ENCODE data around the gene XPNPEP3.

DNA sequence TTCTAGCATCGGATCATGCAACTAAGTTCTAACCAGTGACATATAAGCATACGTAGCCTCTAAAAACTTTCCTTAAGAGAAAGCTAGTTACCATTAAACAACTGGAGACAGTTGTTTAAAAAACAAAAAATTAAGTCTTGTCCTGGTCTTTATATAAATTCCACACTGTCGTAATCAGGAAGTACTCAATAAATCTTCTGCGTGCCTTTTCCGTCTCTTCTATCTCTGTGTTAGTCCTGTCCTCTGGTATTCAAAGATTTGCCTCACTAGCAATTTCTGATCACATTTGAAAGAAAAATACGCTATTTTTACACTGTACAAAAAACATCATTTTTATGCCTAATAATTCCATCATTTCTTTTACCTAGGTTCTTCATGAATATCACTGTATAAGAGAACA lies 27.8 kb upstream of the XPNPEP3 start:
- TF ChIP-seq CTCF (IDR thresholded peaks at IDR 0.05) = no peak
- TF ChIP-seq POLR2A (IDR thresholded peaks at IDR 0.05) = no peak
